K562 (cell line): ENCODE measurements around the gene RCSD1. TPM values are rescaled to one million over a fixed set of nuclear protein-coding genes. Genes with fewer than 3 reads are reported as not detected.

Experiments
- ARID2 ChIP-seq: fragments of 450-650 bp; IDR thresholded peaks from 2 replicates; pipeline ENCODE4 v1.6.1; 2017; ENCODE audit warnings: antibody characterized with exemption, mild to moderate bottlenecking
- BRD4 ChIP-seq: fragments of 200-600 bp; sonication (generic); IDR thresholded peaks from 2 replicates; pipeline ENCODE4 v1.6.1; 2017; ENCODE audit warnings: inconsistent platforms
- CSDE1 ChIP-seq, 2 experiments: fragments of 450-650 bp; IDR thresholded peaks; 2 replicates each; pipeline ENCODE4 v1.6.1; 2016; ENCODE audit warnings: mild to moderate bottlenecking in 1 of 2
- DIDO1 ChIP-seq: fragments of 450-650 bp; IDR thresholded peaks from 2 replicates; pipeline ENCODE4 v1.6.1; 2016; ENCODE audit warnings: low read depth, missing biosample characterization, missing genetic modification characterization
- E2F5 ChIP-seq: sonication (generic); formaldehyde crosslinking; IDR thresholded peaks from 2 replicates; pipeline ENCODE4 v1.8.0; 2022; ENCODE audit warnings: mild to moderate bottlenecking, missing genetic modification reagents
- E2F6 ChIP-seq, 2 experiments: IDR thresholded peaks; 2 replicates each; pipeline ENCODE4 v1.6.1; 2011; ENCODE audit warnings: borderline replicate concordance in 1 of 2, control low read depth in 1 of 2, low read depth in 1 of 2, low read length in 1 of 2, mild to moderate bottlenecking in 1 of 2, mixed read lengths in 1 of 2, moderate library complexity in 1 of 2; ENCODE audit not compliant: insufficient read depth in 1 of 2, insufficient read length in 1 of 2, poor library complexity in 1 of 2, severe bottlenecking in 1 of 2; ENCODE audit errors: extremely low read depth in 1 of 2
- GTF2A2 ChIP-seq: IDR thresholded peaks from 2 replicates; pipeline ENCODE4 v1.6.1; 2016; ENCODE audit warnings: mild to moderate bottlenecking, missing genetic modification characterization, missing compliant biosample characterization
- HDAC2 ChIP-seq: fragments of 450-650 bp; IDR thresholded peaks from 2 replicates; pipeline ENCODE4 v1.6.1; 2016; ENCODE audit warnings: mild to moderate bottlenecking
- HDGF ChIP-seq: fragments of 450-650 bp; IDR thresholded peaks from 2 replicates; pipeline ENCODE4 v1.6.1; 2016
- HLTF ChIP-seq: fragments of 450-650 bp; IDR thresholded peaks from 2 replicates; pipeline ENCODE4 v1.6.1; 2016
- LEF1 ChIP-seq: fragments of 450-650 bp; IDR thresholded peaks from 2 replicates; pipeline ENCODE4 v1.6.1; 2016; ENCODE audit warnings: mild to moderate bottlenecking
- MIER1 ChIP-seq: fragments of 450-650 bp; IDR thresholded peaks from 2 replicates; pipeline ENCODE4 v1.6.1; 2016; ENCODE audit warnings: antibody characterized with exemption, mild to moderate bottlenecking, low read depth
- TEAD4 ChIP-seq, 2 experiments: sonication (generic) in 1 of 2; formaldehyde crosslinking in 1 of 2; IDR thresholded peaks; 2 replicates each; pipeline versions ENCODE4 v1.6.1 to v1.8.0; 2012 to 2022; ENCODE audit warnings: borderline replicate concordance in 1 of 2, inconsistent platforms in 1 of 2, low read length in 1 of 2, mild to moderate bottlenecking in 1 of 2, missing genetic modification reagents in 1 of 2
- TGIF2 ChIP-seq: sonication (generic); formaldehyde crosslinking; IDR thresholded peaks from 2 replicates; pipeline ENCODE4 v1.8.1; 2022; ENCODE audit warnings: mild to moderate bottlenecking, missing genetic modification reagents, moderate library complexity
- ZBTB11 ChIP-seq, 3 experiments: fragments of 200-800 bp in 1 of 3; fragments of 250-450 bp in 1 of 3; fragments of 450-650 bp in 1 of 3; sonication (Bioruptor Pico) in 1 of 3; sonication (Bioruptor generic) in 1 of 3; formaldehyde crosslinking in 1 of 3; IDR thresholded peaks; 2 replicates each; pipeline versions ENCODE4 v1.6.1 to v1.8.0; 2016 to 2022; ENCODE audit warnings: mild to moderate bottlenecking in 2 of 3, missing genetic modification characterization in 2 of 3, missing compliant biosample characterization in 1 of 3, moderate library complexity in 1 of 3
- ZMIZ1 ChIP-seq, 2 experiments: fragments of 150-350 bp in 1 of 2; IDR thresholded peaks; 2 replicates each; pipeline ENCODE4 v1.6.1; 2012 to 2016; ENCODE audit warnings: low read depth in 2 of 2, low read length in 2 of 2, mild to moderate bottlenecking in 1 of 2, moderate library complexity in 1 of 2
- ZNF444 ChIP-seq: fragments of 250-450 bp; sonication (Bioruptor Pico); IDR thresholded peaks from 2 replicates; pipeline ENCODE4 v1.4.0; 2020; ENCODE audit warnings: mild to moderate bottlenecking, moderate library complexity
- polyA plus RNA-seq, 8 experiments: library from polyadenylated mRNA; depleted of rRNA in 4 of 8; stranded (reverse) in 5 of 8; unstranded in 3 of 8; fragments of >200 nt; fragmentation: Nextera tagmentation in 2 of 8; fragmentation: Illumina TruSeq in 1 of 8; extraction: Ambion mirVana in 2 of 8; extraction: Trizol in 1 of 8; gene quantifications; 2 replicates each; pipeline versions ENCODE4 v1.2.1 to v1.2.3, GENCODE V29; 2011 to 2014; ENCODE audit warnings: inconsistent platforms in 1 of 8, missing spikeins in 1 of 8
- total RNA-seq, 7 experiments: library from RNA; depleted of rRNA in 6 of 7; stranded (reverse); fragments of >200 nt in 6 of 7; fragmentation: Illumina TruSeq in 2 of 7; extraction: Trizol in 2 of 7; gene quantifications; 2 replicates each; pipeline versions ENCODE4 v1.2.1 to v1.2.3, GENCODE V29; 2011 to 2021; ENCODE audit warnings: low replicate concordance in 1 of 7

RCSD1 gene
- total and polyA plus RNA-seq, 9 of the 15 experiments (the other 6 are each of a cell fraction or from before 2014, with no cell fraction given), result 7.8 to 69.8 (median 45.3) TPM

- TF ChIP-seq ZMIZ1 (IDR thresholded peaks at IDR 0.05; ENCODE audit: low read depth in 2 of 2, low read length in 2 of 2), result no peak
- TF ChIP-seq TGIF2, result no peak
- no peak; the same call in 1 of the 2 replicates for TF ChIP-seq LEF1
- peak; percentile 75 for TF ChIP-seq MIER1
- TF ChIP-seq DIDO1 (tag), result no peak
- no peak for TF ChIP-seq E2F5
- peak; percentile 76; the same call in 1 of the 2 replicates for TF ChIP-seq HLTF
- 0 out of 2 replicates have a peak, but pooled peaks have one; percentile 23 for TF ChIP-seq HDAC2
- TF ChIP-seq ZBTB11 (CRISPR knock-in tag; IDR thresholded peaks at IDR 0.05), result peak in 1 of 3 experiments; percentile 48; a peak in 1 of 6 replicates
- 0 out of 2 replicates have a peak, but pooled peaks have one; percentile 17 for TF ChIP-seq TEAD4 (IDR thresholded peaks at IDR 0.05; ENCODE audit: low read length)
- no peak for TF ChIP-seq TEAD4 (CRISPR knock-in tag; IDR thresholded peaks at IDR 0.05; ENCODE audit: borderline replicate concordance)
- TF ChIP-seq ARID2, result 0 out of 2 replicates have a peak, but pooled peaks have one; percentile 33
- peak; percentile 90; the same call in 1 of the 2 replicates for TF ChIP-seq HDGF
- TF ChIP-seq ZNF444 (CRISPR knock-in tag), result no peak
- TF ChIP-seq CSDE1 (IDR thresholded peaks at IDR 0.05), result 0 out of 4 replicates have a peak, but pooled peaks have one; percentile 14 to 25
- no peak for TF ChIP-seq GTF2A2 (tag)
- TF ChIP-seq E2F6 (IDR thresholded peaks at IDR 0.05; ENCODE audit: borderline replicate concordance in 1 of 2, extremely low read depth in 1 of 2, insufficient read depth in 1 of 2, insufficient read length in 1 of 2, low read depth in 1 of 2, low read length in 1 of 2, poor library complexity in 1 of 2, severe bottlenecking in 1 of 2), result peak; percentile 88 to 97
- TF ChIP-seq BRD4, result peak; percentile 75
Observed at GRCh38 chr1:167629681-167630567, at the start of gene RCSD1 (continued).
